Pancreas (tissue), 10 donors: ENCODE results near the gene ESRRA. TPM values are rescaled to one million over a fixed set of nuclear protein-coding genes. Genes with fewer than 3 reads are reported as not detected.

Source experiments
- ATAC-seq, 4 donors: fragments of 200-7000 bp; cut with Tn5 transposase; one replicate each; pipeline versions ENCODE4 v1.8.0 to v1.9.1; 2020; ENCODE audit warnings: mild to moderate bottlenecking in 4 of 4, moderate library complexity in 4 of 4
- DNase-seq, 6 donors: peaks; one replicate each; pipeline ENCODE4 v3.0.0-alpha.2; 2020
- FAIRE-seq: peaks from 2 replicates; lab custom pipeline; 2012; peaks lifted over from hg19 to GRCh38; lab: Jason Lieb, UNC
- H3K27ac ChIP-seq, 4 donors: fragments of 200-600 bp; sonication (generic); 1 replicate in 3 of 4; 2 replicates in 1 of 4; pipeline versions ENCODE4 v1.5.0 to v1.8.0; 2020
- H3K27me3 ChIP-seq, 4 donors: fragments of 200-600 bp; one replicate each; pipeline ENCODE4 v1.8.0; 2021
- H3K36me3 ChIP-seq, 3 donors: fragments of 200-600 bp; sonication (generic) in 1 of 3; one replicate each; pipeline versions ENCODE4 v1.5.0 to v1.8.0; 2020 to 2021
- H3K4me1 ChIP-seq, 3 donors: fragments of 200-600 bp; one replicate each; pipeline ENCODE4 v1.8.0; 2021
- H3K4me3 ChIP-seq, 4 donors: fragments of 200-600 bp; sonication (generic) in 2 of 4; one replicate each; pipeline versions ENCODE4 v1.5.0 to v1.8.0; 2020 to 2021
- H3K9me3 ChIP-seq, 4 donors: fragments of 200-600 bp; one replicate each; pipeline ENCODE4 v1.8.0; 2021
- WGBS, 2 donors: extraction: QIAGEN DNeasy Blood & Tissue Kit; methylation state at CpG; one replicate each; pipeline ENCODE4 v1.1.7; 2013; 5-methylcytosine and 5-hydroxymethylcytosine counted together
- intact Hi-C, 3 donors: fragments of 100-400 bp; cut with DNase I; formaldehyde crosslinking; loops; one replicate each; pipeline versions ENCODE4 v1.11.1 to v1.14.2; 2022
- polyA plus RNA-seq, 2 donors: library from polyadenylated mRNA; stranded (reverse); fragments of 200-250 nt; gene quantifications; one replicate each; pipeline ENCODE4 v1.2.3, GENCODE V29; 2013
- total RNA-seq, 6 donors: library from RNA; stranded (reverse); fragmentation: NEBNext Ultra II Directional in 4 of 6; extraction: Animal tissue kit (Norgen Biotek cat#: 25700) in 4 of 6; gene quantifications; one replicate each; pipeline versions ENCODE4 v1.2.1 to v1.2.4, GENCODE V29; 2021 to 2023
- TF ChIP-seq, protein P1 (sequence below), 4 donors: fragments of 200-600 bp; sonication (generic) in 3 of 4; IDR thresholded peaks; one replicate each; pipeline versions ENCODE4 v1.5.0 to v1.8.0; 2021; ENCODE audit warnings: antibody characterized with exemption in 4 of 4
- donor health status: healthy with polysubstance abuse.
- donor health status: DM: no; HTN: no; CAD: no; lungs with moderate emphysema.
- donor health status: DM: no; HTN: no; CAD: no.
- donor health status: control.
- donor health status: control.
- donor health status: Bipolar disorder and iron deficiency.
- donor health status: DM: yes; HTN: yes; CAD: no.
- donor health status: DM: no; HTN: no; CAD: no.
- donor health status: DM: no; HTN: no; CAD: no.
- donor health status: DM: yes; HTN: yes; CAD: no.

Gene ESRRA
- total and polyA plus RNA-seq, 8 donors = 28.0 to 62.3 (median 42.2) TPM

DNA sequence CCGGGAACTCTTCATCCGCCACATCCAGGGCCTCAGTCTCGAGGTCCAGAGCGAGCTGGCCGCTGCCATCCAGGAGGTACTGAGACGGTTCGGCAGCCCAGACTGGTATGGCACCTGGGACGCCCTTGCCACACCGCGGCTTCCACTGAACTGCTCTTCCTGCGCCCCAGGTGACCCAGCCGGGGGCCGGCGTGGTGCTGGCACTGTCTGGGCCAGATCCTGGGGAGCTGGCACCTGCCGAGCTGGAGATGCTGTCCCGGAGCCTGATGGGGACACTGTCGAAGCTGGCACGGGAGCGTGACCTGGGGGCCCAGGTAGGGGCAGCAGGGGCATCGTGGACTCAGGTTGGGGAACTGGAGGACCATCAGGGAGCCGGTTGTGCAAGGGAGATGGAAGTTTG lies 36.1 kb downstream of the ESRRA start:
- Histone ChIP-seq H3K9me3 (no peaks in the 10 kb centered on the region), H3K36me3 (no peaks in the 10 kb centered on the region), H3K27ac (no peak overlapping the region), H3K27me3 (no peaks in the 10 kb centered on the region), H3K4me1 (peaks cover 0 to 4% (median 3%) of the 10 kb centered on the region in 3 donors), H3K4me3 (no peak overlapping the region)
- no peak for ATAC-seq
- 90 to 91% methylated on average over 21 of the region's 21 CpGs for WGBS, 2 donors
- TF ChIP-seq, protein P1, sequence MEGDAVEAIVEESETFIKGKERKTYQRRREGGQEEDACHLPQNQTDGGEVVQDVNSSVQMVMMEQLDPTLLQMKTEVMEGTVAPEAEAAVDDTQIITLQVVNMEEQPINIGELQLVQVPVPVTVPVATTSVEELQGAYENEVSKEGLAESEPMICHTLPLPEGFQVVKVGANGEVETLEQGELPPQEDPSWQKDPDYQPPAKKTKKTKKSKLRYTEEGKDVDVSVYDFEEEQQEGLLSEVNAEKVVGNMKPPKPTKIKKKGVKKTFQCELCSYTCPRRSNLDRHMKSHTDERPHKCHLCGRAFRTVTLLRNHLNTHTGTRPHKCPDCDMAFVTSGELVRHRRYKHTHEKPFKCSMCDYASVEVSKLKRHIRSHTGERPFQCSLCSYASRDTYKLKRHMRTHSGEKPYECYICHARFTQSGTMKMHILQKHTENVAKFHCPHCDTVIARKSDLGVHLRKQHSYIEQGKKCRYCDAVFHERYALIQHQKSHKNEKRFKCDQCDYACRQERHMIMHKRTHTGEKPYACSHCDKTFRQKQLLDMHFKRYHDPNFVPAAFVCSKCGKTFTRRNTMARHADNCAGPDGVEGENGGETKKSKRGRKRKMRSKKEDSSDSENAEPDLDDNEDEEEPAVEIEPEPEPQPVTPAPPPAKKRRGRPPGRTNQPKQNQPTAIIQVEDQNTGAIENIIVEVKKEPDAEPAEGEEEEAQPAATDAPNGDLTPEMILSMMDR (IDR thresholded peaks at IDR 0.05) = no peak
- no peak for FAIRE-seq
- DNase-seq = peak in 2 of 6 donors; percentile 50 to 79
- intact Hi-C loops = no loop called here

- WGBS, 2 donors = 21 to 25% methylated on average over 52 to 55 of the region's 55 CpGs
- FAIRE-seq (no peak), ATAC-seq (peak; percentile 97 to 98 (median 97)), DNase-seq (peak; percentile 92 to 98 (median 97))
- peaks cover 0 to 4% (median 3%) of the 10 kb centered on the region in 3 donors for H3K4me1 ChIP-seq
- peak overlapping the region; percentile 43 to 65 (median 56) for H3K27ac ChIP-seq
- no peaks in the 10 kb centered on the region for H3K36me3 ChIP-seq
- intact Hi-C loops = no loop called here
- H3K27me3 ChIP-seq = no peaks in the 10 kb centered on the region
- H3K4me3 ChIP-seq = peak overlapping the region in 2 of 4 donors; percentile 27 to 40
- H3K9me3 ChIP-seq = no peaks in the 10 kb centered on the region
- TF ChIP-seq, protein P1 (IDR thresholded peaks at IDR 0.05) = peak in 2 of 4 donors; percentile 25 to 41
These were observed 36.8 kb downstream of the ESRRA start for GRCh38 chr11:64341851-64342791.

DNA sequence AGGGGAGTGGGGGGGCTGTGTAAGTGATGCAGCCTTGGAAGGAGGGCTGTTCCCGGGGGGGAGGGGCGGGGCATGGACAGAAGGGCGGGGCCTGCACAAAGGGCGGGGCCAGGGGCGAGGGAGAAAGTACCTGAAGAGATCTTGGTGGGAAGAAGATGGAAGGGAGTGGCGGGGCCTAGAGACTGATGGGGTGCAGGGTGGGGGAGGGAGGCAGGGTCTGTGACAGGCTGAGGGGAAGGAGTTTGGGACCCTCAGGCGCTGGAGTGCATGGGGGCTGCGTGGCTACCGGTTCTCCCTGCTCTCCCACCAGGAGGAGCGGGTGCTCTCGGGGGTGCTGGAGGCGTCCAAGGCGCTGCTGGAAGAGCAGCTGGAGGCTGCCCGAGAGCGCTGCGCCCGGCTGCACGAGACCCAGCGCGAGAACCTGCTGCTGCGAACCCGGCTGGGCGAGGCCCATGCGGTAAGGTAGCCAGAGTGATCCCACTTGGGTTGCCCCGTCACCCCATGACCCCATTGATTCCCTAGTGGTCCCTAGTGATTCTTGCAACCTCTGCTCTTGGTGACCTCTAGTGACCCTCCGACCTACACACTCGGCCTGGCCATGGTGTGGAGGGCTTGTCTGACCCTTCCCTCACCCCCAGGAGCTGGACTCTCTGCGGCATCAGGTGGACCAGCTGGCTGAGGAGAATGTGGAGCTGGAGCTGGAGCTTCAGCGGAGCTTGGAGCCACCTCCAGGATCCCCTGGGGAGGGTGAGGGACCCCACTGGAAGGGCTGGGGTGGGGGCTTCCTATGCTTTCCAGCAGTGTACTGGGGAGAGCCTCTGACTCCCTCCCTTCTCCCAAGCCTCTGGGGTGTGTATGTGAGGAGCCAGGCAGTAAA lies 37.8 kb downstream of the ESRRA start:
- FAIRE-seq = no peak
- ATAC-seq = peak in 3 of 4 donors; percentile 32 to 55 (median 49)
- no peak overlapping the region for H3K27ac ChIP-seq
- no peaks in the 10 kb centered on the region for H3K36me3 ChIP-seq
- H3K9me3 ChIP-seq = no peaks in the 10 kb centered on the region
- WGBS, 2 donors = 56 to 59% methylated on average over 28 to 29 of the region's 29 CpGs
- H3K4me1 ChIP-seq = peaks cover 0 to 4% (median 3%) of the 10 kb centered on the region in 3 donors
- DNase-seq = peak in 2 of 6 donors; percentile 49 to 75
- H3K27me3 ChIP-seq = no peaks in the 10 kb centered on the region
- TF ChIP-seq, protein P1 (IDR thresholded peaks at IDR 0.05) = no peak
- intact Hi-C loops = no loop called here
- peak overlapping the region in 2 of 4 donors; percentile 27 to 40 for H3K4me3 ChIP-seq

- DNase-seq = peak in 2 of 6 donors; percentile 59 to 79
- Histone ChIP-seq H3K27me3 (no peaks in the 10 kb centered on the region), H3K36me3 (no peaks in the 10 kb centered on the region), H3K9me3 (no peaks in the 10 kb centered on the region), H3K4me3 (no peak overlapping the region), H3K27ac (no peak overlapping the region), H3K4me1 (peaks cover 0 to 4% (median 3%) of the 10 kb centered on the region in 3 donors)
- ATAC-seq = no peak
- TF ChIP-seq, protein P1 (IDR thresholded peaks at IDR 0.05) = no peak
- intact Hi-C loops = no loop called here
- 70 to 71% methylated on average over 18 of the region's 18 CpGs for WGBS, 2 donors
- FAIRE-seq = no peak
These were observed 38.6 kb downstream of the ESRRA start for GRCh38 chr11:64343767-64344559.
